Measurements from ENCODE around the gene FOSB. TPM values are rescaled to one million over a fixed set of nuclear protein-coding genes. Genes with fewer than 3 reads are reported as not detected.

FOSB gene
- total and polyA plus RNA-seq, 9 of the 15 experiments (the other 6 are each of a cell fraction or from before 2014, with no cell fraction given): 0.11 to 2.7 (median 0.73) TPM

DNA sequence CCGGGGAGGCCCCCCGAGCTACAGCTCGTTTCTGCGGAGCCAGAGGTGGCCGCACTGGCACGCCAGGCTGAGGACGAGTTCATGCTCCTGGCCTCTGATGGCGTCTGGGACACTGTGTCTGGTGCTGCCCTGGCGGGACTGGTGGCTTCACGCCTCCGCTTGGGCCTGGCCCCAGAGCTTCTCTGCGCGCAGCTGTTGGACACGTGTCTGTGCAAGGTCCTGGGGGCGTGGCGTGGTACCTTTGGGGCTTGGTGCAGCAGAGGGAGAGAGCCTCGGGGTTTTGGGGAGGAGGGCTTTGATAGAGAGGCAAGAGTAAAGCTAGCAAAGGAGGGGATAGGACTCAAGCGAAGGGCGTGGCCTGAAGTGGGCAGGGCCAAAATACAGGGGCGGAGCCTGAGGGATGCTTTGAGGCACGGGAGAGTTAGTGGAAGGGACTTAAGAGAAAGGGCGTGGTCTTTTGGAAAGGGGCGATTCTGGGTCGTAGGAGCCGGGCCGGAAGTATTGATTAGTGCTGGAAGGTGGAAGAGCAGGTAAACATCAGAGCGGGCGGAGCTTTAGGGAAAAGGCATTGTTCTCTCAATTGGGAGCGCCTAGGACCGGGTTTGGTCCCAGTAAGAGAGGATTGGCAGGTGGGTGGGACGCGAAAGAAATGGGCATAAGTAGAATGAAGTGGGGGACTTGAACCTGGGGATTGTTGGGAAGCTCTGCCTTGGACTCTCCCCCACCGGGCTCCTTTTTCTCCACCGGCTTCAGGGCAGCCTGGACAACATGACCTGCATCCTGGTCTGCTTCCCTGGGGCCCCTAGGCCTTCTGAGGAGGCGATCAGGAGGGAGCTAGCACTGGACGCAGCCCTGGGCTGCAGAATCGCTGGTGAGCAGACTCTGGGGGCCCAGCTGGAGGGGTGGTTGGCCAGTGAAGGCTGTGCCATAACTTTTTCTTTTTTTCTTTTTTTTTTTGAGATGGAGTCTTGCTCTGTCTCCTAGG is 31.7 kb downstream of the FOSB start (continued):
- TF ChIP-seq ADNP (tag; IDR thresholded peaks at IDR 0.05) (no peak), ZNF324 (CRISPR knock-in tag; IDR thresholded peaks at IDR 0.05) (no peak), ATF4 (CRISPR knock-in tag; IDR thresholded peaks at IDR 0.05) (no peak), RFX1 (IDR thresholded peaks at IDR 0.05) (no peak), TAF7 (tag; IDR thresholded peaks at IDR 0.05) (no peak), ZNF354B (CRISPR knock-in tag; IDR thresholded peaks at IDR 0.05) (no peak), ID3 (CRISPR knock-in tag; IDR thresholded peaks at IDR 0.05) (no peak), ID3 (tag; IDR thresholded peaks at IDR 0.05) (no peak), SNIP1 (IDR thresholded peaks at IDR 0.05; ENCODE audit: low read depth) (no peak), RBFOX2 (IDR thresholded peaks at IDR 0.05; ENCODE audit: low read depth, low read length) (peak; percentile 24; the same call in 1 of the 2 replicates), ZNF583 (CRISPR knock-in tag; IDR thresholded peaks at IDR 0.05) (no peak), FOXA1 (IDR thresholded peaks at IDR 0.05; ENCODE audit: borderline replicate concordance) (no peak), ARID3B (CRISPR knock-in tag; IDR thresholded peaks at IDR 0.05; ENCODE audit: borderline replicate concordance) (no peak), TGIF2 (CRISPR knock-in tag; IDR thresholded peaks at IDR 0.05) (no peak), KAT8 (IDR thresholded peaks at IDR 0.05; ENCODE audit: low read depth) (no peak), FOXJ2 (tag; IDR thresholded peaks at IDR 0.05) (no peak), ELF1 (tag; IDR thresholded peaks at IDR 0.05) (no peak), ZNF584 (CRISPR knock-in tag; IDR thresholded peaks at IDR 0.05; ENCODE audit: low read depth) (no peak), CTCFL (IDR thresholded peaks at IDR 0.05; ENCODE audit: borderline replicate concordance, insufficient read depth, low read depth, low read length, poor library complexity, severe bottlenecking) (no peak), RBM14 (IDR thresholded peaks at IDR 0.05; ENCODE audit: borderline replicate concordance, insufficient read depth, low read depth, low read length) (no peak), ZFP1 (CRISPR knock-in tag; IDR thresholded peaks at IDR 0.05) (no peak)
